Activated CD8-positive, alpha-beta memory T cell treated with anti-CD3 and anti-CD28 coated beads for 1 hour (primary cell): ENCODE data around the gene GLP2R.

Experiments used
- DNase-seq, 2 donors: peaks; one replicate each; pipeline ENCODE4 v3.0.0-alpha.2; 2020; ENCODE audit warnings: low read depth in 1 of 2; ENCODE audit errors: extremely low read depth in 1 of 2

The GLP2R gene

DNA sequence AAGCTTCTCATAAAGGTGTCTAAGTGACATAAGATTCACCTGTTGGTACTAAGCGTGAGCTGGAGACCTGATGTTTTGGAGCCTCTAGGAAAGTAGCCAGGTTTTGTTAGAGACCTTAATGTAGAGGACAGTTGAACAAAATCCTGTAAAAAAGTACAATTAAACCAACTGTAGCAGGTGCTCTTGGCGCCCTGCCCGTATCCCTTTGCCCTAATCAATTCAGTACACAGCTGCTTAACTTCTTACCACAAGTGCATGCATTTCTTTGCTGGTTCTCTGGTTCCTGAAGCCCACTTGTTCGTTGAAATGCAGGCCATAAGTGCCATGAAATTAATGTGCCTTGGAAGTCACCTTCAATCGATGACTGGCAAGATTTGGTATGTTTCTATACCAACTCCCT, 24.4 kb downstream of the GLP2R start:
- DNase-seq: no peak

DNA sequence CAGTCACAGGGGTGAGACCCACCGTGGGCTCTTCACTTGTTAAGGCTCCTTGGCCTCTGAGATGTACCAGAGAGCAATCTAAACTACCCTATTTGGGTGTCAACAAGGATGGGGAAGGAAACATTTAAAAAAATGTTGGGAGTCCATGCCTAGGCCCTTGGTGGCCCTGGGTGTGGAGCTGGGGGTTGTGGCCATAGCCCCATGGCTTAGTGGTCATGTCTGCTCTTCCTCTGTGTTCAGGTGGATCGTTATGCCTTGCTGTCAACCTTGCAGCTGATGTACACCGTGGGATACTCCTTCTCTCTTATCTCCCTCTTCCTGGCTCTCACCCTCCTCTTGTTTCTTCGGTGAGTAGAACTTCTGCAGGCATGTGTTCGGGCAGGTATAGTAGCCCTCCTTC, 28.5 kb downstream of the GLP2R start:
- DNase-seq: no peak

DNA sequence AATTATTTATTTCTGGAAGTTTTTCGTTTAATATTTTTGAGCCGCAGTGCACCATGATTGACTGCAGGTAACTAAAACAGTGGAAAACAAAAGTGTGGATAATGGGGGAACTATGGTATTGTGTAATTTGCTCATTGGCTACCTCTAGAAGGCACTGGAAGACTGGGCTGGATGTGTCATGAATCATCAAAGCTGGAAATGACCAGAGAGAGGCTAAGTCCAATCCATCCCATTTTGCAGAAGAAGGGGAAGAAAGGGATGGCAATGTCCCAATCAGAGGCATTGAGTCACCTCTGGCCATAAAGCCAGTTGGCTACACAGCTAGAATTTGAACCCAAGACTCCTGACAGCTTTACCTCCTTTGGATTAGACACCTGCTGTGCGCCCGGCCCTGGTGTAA, 29.3 kb downstream of the GLP2R start:
- DNase-seq: no peak

DNA sequence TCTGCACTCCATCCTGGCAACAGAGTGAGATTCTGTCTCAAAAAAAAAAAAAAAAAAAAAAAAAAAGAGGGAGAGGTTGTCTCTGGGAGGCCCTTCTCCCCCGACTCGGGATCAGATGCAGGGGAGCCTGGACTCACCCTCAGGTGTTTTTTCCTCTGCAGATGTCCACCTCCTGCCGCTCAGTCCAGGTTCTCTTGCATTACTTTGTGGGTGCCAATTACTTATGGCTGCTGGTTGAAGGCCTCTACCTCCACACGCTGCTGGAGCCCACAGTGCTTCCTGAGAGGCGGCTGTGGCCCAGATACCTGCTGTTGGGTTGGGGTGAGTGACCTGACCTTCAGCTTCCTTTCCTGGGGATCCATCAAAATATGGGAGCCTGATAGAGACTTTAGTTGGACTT, 34.1 kb downstream of the GLP2R start:
- no peak for DNase-seq

DNA sequence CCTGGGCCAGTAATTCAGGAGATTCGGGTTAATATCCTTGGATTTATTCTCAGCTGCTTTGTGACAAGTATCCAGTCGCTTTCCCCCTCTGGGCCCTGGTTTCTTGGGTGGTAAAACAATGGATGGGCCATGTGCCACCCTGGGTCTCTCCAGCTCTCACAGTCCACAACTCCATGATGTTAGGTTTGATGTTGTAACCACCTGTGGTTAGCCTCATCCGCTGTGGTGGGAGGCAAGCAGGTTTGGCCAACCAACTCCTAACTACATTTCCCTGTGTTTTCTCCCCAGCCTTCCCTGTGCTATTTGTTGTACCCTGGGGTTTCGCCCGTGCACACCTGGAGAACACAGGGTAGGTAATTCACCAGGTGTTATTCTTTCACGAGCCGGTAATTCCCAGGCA, 35.1 kb downstream of the GLP2R start:
- no peak for DNase-seq

DNA sequence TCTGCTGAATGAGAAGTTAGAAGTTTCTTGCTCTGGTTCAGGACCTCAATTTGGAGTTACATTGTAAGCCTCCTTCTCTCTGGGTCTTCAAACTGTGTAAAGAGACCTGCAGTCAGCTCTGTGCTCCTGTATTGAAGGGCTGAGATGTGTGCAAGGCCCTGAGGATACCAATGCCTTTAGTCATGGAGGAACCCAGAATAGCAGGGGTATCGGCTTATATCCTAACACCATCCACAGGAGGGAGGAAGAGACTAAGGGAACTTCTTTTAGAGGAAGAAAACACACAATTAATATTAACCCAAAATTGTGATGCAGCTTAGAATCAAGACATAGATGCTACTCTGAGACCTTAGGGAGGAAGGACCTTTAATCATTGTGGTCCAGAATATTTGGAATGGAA, 36.5 kb downstream of the GLP2R start:
- DNase-seq: no peak

DNA sequence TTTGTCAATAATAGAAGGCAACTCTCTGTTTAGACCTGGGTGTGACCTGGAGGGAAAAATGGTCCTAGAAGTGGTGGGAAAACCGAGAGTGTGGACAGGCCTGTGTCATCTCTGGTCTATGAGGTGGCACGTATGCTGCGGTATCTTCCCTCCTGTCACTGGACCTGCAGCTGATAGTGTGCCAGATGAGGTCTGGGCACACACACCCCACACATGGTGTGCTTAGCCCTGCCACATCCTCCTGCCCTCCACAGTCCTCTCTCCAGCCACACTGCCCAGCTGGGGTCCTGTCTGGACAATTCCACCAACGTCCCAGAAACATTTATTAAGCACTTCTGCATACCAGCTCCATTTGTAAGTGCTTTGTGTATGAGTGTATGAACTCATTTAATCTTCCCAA, 37.2 kb downstream of the GLP2R start:
- no peak for DNase-seq

DNA sequence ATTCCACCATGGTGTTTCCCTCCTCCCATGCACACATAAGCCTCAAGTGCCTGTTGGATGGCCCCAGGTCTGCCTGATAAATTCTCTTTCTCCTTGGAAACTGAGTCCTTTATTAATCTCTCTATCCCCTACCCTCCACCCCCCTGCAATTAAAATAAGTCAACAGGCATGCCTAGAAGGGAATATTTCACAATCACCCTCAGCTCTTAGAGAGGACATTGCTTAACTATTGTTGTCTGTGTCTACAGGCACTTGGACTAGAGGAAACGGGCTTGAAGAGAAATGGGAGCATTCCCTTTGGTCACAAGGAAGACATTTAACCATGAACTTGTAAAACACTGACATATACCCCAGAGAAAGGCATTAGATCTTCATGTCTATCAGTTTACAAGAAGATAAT, 39.9 kb downstream of the GLP2R start:
- no peak for DNase-seq

DNA sequence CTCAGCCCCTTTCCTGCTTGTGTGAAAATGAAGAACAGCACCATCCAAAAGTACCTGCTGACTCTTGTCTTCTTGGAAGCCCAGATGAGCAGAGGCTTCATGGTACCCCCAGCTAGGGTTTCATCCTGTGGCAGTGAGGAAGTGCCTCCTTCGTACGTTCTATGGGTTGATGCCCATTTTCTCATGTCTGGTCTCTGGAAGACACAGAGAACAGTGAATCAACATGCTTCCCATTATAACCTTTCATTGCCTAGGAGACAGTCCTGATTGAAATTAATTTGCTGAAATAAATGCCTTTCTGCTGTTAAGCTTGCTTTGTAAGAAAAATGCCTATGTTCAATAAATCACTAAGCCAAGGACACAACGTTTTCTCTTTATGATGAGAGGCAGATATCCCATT, 42.8 kb downstream of the GLP2R start:
- DNase-seq: no peak

DNA sequence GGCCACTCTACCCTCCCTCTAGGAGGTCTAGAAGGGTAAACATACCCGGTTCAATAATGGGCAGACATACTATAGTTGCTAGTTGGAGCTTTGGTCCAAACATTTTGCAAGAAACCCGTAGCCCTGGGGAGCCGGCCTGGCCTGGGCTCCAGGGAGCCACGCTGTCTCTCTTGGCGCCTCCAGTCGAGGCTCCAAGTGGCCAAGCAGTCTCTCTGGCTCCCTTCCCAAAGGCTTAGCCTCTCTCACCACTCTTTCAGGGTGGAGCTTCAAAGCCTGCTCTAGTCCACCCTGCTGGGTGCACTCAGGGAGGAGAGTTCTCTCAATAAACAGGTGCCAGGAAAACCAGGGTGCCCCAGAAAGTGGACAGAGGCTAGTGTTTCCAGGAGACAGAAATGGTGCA, 47.1 kb downstream of the GLP2R start:
- no peak for DNase-seq

DNA sequence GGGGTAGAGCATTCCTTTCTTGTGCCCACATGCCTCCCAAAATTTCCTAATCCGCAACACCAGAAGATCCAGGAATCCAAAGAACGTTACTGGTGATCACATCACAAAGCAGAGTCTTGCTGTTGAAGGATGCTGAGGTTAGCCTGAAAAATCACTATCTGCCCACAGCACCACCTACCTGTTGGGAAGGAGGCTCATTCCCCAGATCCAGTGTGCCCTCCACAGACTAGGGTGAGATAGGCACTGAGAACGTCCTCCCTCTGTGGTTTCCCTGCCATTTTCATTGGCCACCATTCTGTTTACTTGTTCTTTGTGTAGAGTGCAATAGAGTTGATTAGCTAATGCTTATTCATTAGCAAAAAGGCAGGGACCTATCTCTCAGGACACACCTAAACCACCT, 49.0 kb downstream of the GLP2R start:
- no peak for DNase-seq

DNA sequence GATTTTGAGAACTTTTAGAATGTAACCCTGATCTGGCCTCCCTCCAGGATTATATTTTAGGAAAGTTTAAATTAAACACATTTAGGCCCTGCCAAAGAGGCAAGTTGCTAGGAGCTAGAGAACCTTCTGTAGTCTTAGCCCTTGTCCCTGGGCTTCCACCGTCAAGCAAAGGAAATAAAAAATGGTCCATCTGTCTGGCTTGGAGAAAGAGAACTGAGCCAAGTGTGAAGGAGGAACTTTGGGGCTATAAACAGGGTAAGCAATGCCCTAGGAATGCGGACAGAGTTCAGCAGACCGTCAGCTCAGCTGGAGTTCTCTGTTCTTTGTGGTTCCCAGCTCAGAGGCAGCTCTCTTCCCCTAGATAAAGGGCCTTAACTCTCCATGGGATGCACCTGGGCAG, 49.7 kb downstream of the GLP2R start:
- DNase-seq: no peak

DNA sequence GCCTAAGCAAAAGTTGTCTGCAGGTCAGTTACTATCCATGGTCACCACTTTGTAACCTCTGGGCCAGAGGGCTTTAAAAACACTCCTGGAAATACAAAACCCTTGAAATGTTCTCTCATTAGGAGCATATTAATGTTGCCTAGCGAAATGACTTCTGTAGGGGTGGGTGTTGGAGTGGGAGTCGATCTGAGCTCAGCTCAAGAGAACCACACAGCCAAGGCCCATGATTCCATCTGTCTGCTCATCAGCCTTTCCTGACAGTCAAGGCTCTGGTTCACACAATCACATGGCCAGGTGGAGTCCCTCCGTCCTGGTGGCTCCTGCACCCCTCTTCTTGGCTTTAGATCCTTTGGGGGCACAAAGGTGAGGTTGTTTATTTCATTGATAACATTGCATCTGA, 52.6 kb downstream of the GLP2R start:
- DNase-seq: no peak

DNA sequence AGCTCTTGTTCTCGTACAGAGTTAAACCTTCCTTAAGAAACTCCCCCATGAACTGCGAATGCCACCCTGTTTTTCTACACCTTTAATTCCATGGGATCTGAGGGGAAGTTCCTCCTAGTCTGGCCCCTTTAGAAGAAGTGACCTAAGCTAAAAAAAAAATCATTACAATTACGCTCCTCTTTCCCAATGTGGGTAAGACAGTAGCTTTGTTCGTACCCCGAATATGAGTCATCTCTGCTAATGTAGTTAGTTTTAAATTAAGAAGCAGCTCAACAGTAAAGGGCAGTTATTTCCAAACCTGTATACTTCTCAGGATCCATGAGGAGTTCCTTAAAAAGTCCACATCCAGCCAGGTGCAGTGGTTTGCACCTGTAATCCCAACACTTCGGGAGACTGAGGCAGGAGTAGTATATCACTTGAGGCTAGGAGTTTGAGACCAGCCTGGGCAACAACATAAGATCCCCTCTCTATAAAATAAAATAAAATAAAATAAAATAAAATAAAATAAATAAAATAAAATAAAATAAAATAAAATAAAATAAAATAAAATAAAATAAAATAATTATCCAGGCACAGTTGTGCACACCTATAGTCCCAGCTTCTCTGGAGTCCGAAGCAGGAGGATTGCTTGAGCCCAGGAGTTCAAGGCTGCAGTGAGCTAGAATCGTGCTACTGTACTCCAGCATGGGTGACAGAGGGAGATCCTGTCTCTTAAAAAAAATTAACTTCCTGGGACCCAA, 53.2 kb downstream of the GLP2R start:
- no peak for DNase-seq

DNA sequence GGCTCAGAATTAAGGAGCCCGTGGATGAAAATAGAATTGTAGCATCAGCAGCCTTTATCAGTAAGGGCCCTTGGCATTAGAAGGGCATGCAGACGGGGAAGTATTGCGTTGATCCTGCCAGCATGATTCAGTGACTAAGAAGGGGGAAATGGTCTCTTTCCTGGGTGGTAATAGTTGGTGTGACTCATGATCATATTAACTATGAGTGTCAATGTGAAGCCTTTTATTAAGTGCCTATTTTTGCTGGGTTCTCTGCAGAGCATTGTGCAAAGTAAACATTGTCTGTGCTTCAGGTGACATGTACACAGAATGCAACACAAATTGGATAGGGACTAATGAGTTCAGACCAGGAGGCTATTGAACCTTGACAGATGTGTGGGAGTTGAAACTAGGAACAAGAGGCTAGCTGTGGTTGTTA, 54.9 kb downstream of the GLP2R start:
- DNase-seq: no peak

DNA sequence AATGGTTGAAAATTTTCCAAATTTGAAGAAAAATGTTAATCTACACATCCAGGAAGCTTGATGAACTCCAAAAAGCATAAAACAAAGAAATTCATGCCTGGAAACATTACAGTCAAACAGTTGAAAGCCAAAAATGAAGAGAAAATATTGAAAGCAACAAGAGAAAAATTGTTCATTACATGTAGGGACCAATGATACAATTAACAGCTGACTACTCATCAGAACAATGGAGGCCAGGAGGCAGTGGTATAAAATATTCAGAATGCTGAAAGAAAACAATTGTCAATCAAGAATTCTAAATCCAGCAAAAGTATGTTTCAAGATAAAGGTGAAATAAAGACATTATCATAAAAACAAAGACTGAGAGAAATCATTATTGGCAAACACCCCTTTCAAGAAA, 57.7 kb downstream of the GLP2R start:
- no peak for DNase-seq

DNA sequence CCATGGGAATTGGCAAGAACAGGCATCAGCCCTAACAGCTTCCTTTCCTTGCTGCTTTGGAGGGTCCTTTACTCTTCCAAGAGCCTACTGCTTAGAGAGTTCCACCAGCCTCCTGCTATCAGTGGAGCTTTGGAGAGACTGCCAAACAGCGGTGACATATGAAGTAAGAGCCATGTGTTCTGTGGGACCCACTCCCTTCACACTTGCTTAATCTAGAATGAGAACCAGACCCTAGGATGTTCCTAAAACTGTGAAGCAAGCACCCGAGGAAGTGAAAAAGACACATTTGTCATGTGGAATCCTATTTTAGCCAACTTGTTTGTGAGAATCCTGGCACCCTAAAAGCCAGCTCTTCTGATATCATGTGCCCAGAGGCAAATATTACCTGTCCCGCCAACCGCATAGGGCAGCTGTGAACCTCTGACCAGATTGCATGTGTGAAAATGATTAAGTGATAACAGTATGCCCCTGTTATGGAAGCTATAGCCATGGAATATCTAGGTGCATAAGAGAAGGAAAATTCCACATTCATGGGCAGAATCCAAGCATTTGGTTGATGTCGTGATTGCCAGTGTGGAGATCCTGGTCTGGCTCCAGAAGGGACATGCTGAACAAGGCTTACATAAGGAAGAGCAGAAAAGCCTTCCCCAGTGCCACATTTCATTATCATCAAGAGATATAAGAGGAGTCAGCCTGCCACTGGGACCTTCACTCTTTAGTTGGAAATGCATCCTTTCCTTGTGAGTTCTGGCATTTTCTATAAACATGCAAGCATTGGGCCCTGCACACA, 60.6 kb downstream of the GLP2R start:
- no peak for DNase-seq

DNA sequence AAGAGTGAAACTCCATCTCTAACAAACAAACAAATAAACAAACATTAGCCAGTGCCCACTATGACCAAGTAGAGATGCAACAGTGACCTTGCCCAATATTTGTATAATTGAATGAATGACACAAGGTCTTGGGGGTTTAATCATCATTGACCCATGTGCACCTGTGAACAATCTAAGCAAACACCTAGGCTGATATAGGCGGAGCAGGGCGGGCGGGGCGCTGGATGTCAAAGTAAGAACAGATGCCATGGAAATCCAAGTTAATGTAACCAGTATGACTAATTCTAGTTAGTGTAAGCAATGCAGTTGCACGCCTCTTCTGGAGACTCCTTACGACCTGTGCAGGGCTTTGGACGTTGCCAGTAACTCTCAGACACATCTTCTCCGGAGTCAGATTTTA, 61.8 kb downstream of the GLP2R start:
- DNase-seq: no peak

DNA sequence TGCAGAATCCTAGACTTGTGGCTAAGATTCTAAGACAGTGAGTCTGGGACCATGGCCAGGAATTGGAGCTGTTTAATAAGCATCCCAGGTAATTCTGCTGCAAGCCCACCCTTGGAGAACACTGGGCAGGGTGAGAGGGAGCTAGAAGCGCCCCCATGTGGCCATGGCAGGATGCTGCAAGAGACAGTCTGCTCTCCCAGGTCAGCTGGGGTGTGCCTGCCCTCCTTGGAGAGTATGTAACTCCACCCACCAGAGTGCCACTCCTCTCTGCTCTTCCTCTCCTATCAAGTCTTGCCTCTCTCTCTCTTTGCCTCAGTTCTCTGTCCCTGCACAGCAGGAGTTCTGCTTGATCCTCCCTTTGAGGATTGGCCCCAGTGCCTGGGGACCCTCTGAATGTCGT, 64.4 kb downstream of the GLP2R start:
- no peak for DNase-seq

DNA sequence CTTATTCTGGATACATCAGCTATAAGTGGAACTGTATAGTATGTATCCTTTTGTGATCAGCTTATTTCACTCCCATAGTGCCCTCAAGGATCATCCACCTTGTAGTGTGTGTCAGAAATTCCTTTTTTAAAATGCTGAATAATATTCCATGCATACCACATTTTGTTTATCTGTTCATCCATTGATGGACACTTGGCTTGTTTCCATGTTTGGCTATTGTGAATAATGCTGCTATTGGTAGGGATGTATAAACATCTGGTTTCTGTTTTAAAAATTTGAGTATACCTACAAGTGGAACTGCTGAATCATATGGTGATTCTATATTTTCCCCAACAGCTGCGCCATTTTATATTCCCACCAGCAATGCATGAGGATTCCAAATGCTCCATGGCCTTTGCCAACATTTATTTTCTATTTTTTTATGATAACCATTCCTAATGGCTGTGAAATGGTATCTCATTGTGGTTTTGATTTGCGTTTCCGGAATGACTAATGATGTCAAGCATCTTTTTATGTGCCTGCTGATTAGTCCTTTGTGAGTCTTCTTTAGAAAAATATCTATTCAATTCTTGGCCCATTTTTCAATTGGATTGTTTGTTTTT, 67.8 kb downstream of the GLP2R start:
- no peak for DNase-seq

DNA sequence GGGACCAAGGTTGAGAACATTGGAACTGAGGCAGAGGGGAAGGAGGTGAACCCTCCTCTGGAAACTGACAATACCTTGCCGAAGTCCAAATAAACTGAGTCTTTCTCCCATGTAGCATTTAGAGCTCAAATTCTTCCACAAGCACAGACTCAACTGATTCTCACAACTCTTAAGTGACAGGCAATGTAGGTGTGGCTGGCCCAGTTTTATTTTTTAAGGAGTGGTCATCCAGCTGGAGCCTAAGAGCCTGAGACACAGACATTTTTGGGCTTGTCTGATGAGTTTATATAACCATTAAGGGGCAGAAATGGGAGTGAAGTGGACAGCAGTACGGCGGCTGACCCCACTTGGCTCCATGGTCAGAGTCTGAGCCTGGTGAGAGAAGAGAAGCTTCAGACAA, 68.5 kb downstream of the GLP2R start:
- no peak for DNase-seq

DNA sequence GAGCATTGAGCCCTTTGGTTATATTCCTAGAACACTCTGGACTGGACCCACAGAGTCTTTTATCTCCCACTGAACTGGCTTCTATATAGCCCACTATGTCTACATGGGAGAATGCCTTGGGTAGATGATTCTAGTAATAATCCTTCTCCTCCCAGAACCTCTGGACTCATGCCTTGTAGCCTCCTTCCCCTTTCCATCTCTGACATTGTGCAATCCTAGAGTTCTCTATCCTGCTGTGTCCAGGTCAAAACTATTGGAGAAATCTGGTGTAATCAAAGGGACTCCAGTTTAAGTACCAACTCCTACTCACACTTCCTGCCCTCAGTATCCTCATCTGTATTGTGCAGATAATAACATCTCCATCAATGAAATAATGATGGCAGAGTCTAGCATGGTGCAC, 70.2 kb downstream of the GLP2R start:
- no peak for DNase-seq
